ENCODE data around the gene RPL26. TPM values are rescaled to one million over a fixed set of nuclear protein-coding genes. Genes with fewer than 3 reads are reported as not detected.

Gene RPL26
- total RNA-seq, 1 donor from 2014 or later = 4,627 TPM

DNA sequence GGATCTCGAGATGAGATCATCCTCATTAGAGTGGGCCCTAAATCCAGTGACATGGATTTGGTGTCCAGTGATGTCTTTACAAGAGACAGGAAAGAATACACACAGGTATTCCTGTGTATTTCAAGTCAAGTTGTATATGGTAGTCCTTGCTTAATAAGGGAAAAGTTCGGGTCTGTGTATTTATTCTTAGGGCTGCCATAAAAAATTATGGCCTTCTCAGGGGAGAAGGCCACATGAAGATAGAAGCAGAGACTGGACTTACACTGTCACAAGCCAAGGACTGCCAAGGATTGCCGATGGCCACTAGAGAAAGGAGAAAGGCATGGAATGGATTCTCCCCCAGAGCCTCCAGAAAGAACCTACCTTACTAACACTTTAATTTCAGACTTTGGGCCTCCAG is 14.8 kb downstream of the RPL26 start:
- H3K4me3 ChIP-seq (ENCODE audit: low read depth, low read length) = no peak overlapping the region
- TF ChIP-seq, protein P1, sequence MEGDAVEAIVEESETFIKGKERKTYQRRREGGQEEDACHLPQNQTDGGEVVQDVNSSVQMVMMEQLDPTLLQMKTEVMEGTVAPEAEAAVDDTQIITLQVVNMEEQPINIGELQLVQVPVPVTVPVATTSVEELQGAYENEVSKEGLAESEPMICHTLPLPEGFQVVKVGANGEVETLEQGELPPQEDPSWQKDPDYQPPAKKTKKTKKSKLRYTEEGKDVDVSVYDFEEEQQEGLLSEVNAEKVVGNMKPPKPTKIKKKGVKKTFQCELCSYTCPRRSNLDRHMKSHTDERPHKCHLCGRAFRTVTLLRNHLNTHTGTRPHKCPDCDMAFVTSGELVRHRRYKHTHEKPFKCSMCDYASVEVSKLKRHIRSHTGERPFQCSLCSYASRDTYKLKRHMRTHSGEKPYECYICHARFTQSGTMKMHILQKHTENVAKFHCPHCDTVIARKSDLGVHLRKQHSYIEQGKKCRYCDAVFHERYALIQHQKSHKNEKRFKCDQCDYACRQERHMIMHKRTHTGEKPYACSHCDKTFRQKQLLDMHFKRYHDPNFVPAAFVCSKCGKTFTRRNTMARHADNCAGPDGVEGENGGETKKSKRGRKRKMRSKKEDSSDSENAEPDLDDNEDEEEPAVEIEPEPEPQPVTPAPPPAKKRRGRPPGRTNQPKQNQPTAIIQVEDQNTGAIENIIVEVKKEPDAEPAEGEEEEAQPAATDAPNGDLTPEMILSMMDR (conservative IDR thresholded peaks at IDR 0.05; ENCODE audit: low read depth, low read length) = no peak
- no peak for DNase-seq (ENCODE audit: low read depth)

DNA sequence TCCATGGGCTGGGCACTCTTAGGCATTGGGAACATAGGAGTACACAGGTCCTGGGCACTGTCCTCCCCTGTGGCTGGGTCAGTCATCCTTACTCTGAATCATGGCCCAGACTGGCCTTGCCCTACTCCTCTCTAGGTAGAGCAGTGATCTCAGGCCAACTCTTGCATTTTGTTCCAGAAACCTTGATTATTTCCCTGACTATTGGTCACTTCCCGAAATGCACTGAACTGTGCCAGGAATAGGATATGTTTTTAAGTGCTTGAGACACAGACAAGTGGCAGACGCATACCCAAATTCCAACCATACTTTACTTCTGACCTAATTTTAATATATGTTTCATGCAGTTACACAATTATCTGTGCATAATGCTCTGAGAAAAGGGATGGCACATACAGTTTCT is 16.8 kb downstream of the RPL26 start:
- no peak for DNase-seq (ENCODE audit: low read depth)
- TF ChIP-seq, protein P1 (conservative IDR thresholded peaks at IDR 0.05; ENCODE audit: low read depth, low read length) = no peak
- H3K4me3 ChIP-seq (ENCODE audit: low read depth, low read length) = no peak overlapping the region

DNA sequence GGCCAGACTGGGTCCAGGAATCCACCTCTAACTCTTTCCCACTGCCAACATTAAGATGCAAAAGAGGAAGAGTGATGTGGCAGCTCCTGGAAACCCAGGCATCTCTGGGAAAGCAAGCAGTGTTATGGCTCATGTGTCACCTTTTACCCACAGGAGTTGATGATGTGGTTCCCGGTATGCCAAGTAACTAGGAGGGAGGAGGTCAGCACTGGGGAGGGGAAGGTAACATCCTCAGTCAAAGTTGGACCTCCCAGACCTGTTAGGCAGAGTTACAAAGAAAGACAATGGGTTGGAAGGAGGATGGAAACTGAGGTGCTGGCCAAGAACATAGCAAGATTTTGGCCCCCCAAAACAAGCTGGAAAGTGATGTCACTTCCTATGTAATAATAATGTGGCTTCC is 17.9 kb downstream of the RPL26 start:
- TF ChIP-seq, protein P1 (conservative IDR thresholded peaks at IDR 0.05; ENCODE audit: low read depth, low read length) = no peak
- no peak overlapping the region for H3K4me3 ChIP-seq (ENCODE audit: low read depth, low read length)
- no peak for DNase-seq (ENCODE audit: low read depth)

DNA sequence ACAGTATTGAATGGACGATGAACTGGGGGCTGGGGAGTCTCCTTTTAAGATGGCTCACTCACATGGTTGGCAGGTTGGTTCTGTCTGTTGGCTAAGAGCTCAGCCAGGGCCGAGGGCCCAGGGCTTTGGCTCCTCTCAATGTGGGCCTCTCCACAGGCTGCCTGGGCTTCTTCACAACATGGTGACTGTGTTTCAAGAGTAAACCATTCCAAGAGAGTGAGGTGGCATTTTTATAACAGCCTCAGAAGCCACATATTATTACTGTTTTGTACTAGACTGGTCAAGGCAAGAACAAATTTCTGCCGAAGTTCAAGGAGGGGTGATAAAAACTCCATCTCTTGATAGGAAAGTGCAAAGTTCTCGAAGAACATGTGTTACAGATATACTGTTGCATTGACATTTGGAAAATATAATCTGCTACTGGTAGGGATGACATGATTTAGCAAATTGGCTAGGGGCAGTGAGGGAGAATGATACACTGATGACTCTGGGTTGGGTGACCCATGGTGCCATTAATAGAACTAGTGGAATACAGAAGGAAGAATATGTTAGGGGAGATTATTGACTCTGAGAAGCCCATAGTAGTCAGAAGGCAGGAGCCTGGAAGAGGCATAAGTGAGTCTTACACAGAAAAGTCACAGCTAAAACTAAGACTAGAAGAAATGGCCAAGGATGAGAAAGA is 20.2 kb downstream of the RPL26 start:
- no peak for DNase-seq (ENCODE audit: low read depth)
- TF ChIP-seq, protein P1 (conservative IDR thresholded peaks at IDR 0.05; ENCODE audit: low read depth, low read length) = no peak
- H3K4me3 ChIP-seq (ENCODE audit: low read depth, low read length) = no peak overlapping the region

DNA sequence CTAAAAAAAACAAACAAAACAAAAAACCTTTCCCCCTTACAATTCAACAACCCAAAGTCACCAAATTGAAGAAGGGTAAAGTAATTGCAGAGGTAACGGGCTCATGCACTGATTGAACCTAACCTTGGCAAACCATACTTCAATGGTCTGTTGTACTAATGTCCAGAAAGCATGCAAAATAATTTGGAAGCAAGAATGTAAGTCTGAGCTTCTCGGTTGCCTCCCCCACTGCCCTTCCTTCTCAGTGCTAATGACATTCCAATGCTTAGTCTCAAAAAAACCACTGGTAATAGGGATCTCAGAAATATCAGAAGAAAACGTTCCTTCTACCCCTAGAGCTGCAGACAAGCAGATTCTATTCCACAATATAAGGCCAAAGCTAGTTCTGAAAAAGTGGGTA is 22.2 kb downstream of the RPL26 start:
- H3K4me3 ChIP-seq (ENCODE audit: low read depth, low read length) = no peak overlapping the region
- TF ChIP-seq, protein P1 (conservative IDR thresholded peaks at IDR 0.05; ENCODE audit: low read depth, low read length) = no peak
- no peak for DNase-seq (ENCODE audit: low read depth)

DNA sequence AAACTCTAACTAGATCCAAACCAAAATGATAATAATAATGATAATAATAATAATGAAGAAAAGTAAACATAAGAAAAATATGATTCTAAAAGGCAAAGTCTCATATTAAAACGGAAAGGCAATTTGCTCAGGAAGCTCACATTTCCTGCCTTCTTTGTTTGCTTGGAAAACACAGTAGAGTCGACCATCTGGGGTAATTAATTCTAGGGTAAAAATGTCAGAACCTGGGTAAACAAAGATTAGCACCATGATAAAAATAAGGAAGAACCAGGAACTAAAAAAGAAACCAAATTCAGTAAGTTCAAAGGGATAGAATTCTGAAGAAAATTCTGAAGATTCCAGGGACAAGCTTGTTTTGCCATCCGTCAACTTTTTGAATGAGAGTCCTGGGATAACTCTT is 22.7 kb downstream of the RPL26 start:
- DNase-seq (ENCODE audit: low read depth) = no peak
- H3K4me3 ChIP-seq (ENCODE audit: low read depth, low read length) = no peak overlapping the region
- TF ChIP-seq, protein P1 (conservative IDR thresholded peaks at IDR 0.05; ENCODE audit: low read depth, low read length) = no peak

DNA sequence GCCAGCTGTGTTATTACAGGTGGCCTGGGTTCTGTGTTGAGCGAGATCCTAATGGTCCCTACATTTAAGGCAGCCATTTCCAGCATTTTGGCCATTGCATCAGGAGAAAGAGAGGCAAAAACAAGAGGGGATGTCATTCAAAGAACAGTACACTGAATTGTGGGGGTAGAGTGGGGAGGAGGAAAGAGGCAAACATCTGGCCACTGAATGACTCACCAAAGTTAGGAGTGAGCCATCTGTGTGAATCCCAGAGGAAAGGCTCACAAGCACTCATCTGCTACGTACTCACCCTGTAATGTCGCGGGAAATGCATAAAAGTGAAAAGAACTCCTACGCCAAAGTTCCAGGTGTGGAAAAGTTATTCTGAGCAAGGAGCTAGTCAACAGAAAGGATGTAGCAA is 23.2 kb downstream of the RPL26 start:
- no peak overlapping the region for H3K4me3 ChIP-seq (ENCODE audit: low read depth, low read length)

More for the DNA sequence above, 23.2 kb downstream of the RPL26 start:
- no peak for DNase-seq (ENCODE audit: low read depth)
- TF ChIP-seq, protein P1 (conservative IDR thresholded peaks at IDR 0.05; ENCODE audit: low read depth, low read length) = no peak

All from epithelial cell of proximal tubule (primary cell).